SK-N-SH treated with all-trans-retinoic acid at 6 μM for 48 hours (cell line): ENCODE results near the gene CRACR2A.

Experiments used
- PATZ1 ChIP-seq: fragments of 250-450 bp; sonication (Bioruptor Pico); IDR thresholded peaks from 2 replicates; pipeline ENCODE4 v1.8.0; 2020; ENCODE audit warnings: mild to moderate bottlenecking, moderate library complexity, borderline replicate concordance
- SNAI2 ChIP-seq: fragments of 250-450 bp; sonication (Bioruptor Pico); IDR thresholded peaks from 2 replicates; pipeline ENCODE4 v1.5.0; 2020; ENCODE audit warnings: mild to moderate bottlenecking, moderate library complexity

DNA sequence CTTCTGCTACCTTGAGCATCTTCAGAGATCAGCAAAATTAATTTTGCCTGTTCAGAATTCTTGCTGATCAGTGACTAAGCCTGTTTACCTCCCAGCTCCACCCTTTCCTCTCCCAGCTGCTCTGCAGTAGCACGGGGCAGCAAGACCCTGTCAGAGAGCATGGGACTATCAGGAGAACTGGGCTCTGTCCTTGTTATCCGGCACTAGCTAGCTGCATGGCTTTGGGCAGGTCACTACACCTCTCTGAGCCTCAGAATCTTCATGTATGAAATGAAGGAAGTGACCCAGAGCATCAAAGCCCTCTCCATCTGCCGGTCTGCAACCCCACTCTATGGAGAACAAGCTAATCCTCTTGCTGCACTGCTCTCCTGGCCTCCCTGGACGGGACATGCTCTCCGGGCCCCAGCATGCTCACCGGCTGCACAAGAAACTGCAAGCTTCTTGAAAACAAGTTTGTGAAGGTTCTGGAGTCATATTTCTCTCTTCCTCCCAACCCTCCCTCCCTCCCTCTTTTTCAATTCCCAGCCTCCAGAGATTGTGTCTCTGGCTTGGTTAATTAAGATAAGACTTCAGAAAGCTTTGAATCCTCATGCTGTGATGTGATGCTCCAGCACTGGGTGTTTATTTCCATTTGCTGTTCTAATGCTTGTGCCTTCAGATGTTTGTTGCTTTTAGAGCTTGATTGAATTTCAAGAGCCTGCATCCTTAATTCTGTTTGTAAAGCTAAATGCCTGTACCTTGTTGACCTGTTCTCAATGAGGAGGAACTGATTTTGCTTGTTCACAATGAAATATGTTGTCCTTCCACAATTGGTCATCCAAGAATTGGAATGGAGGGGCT, 101.1 kb downstream of the CRACR2A start:
- no peak for TF ChIP-seq SNAI2 (CRISPR knock-in tag)
- TF ChIP-seq PATZ1 (CRISPR knock-in tag), result no peak
